Ishikawa (cell line): Measurements from ENCODE around the gene DEF6.
A peak's percentile ranks its signal among the peaks of the same experiment; 100 is the strongest.

Source experiments
- CEBPB ChIP-seq: IDR thresholded peaks from 2 replicates; pipeline ENCODE4 v1.6.1; 2012
- CREB1 ChIP-seq: IDR thresholded peaks from 2 replicates; pipeline ENCODE4 v1.6.1; 2012; ENCODE audit warnings: low read depth
- EGR1 ChIP-seq: IDR thresholded peaks from 2 replicates; pipeline ENCODE4 v1.6.1; 2012
- EP300 ChIP-seq: IDR thresholded peaks from 2 replicates; pipeline ENCODE4 v1.6.1; 2012; ENCODE audit warnings: borderline replicate concordance
- FOXM1 ChIP-seq: IDR thresholded peaks from 2 replicates; pipeline ENCODE4 v1.6.1; 2012; ENCODE audit warnings: low read depth, borderline replicate concordance
- MAX ChIP-seq: IDR thresholded peaks from 2 replicates; pipeline ENCODE4 v1.6.1; 2012
- NFIC ChIP-seq: IDR thresholded peaks from 2 replicates; pipeline ENCODE4 v1.6.1; 2012
- RAD21 ChIP-seq: IDR thresholded peaks from 2 replicates; pipeline ENCODE4 v1.6.1; 2012; ENCODE audit warnings: low read depth
- REST ChIP-seq: IDR thresholded peaks from 2 replicates; pipeline ENCODE4 v1.6.1; 2012; ENCODE audit warnings: low read depth, mild to moderate bottlenecking
- TAF1 ChIP-seq: IDR thresholded peaks from 2 replicates; pipeline ENCODE4 v1.6.1; 2012; ENCODE audit warnings: low read depth, mild to moderate bottlenecking
- TCF12 ChIP-seq: IDR thresholded peaks from 2 replicates; pipeline ENCODE4 v1.6.1; 2012; ENCODE audit warnings: low read depth
- TEAD4 ChIP-seq: IDR thresholded peaks from 2 replicates; pipeline ENCODE4 v1.6.1; 2012
- USF1 ChIP-seq: IDR thresholded peaks from 2 replicates; pipeline ENCODE4 v1.6.1; 2012
- YY1 ChIP-seq: IDR thresholded peaks from 2 replicates; pipeline ENCODE4 v1.6.1; 2012; ENCODE audit warnings: low read depth
- ZBTB7A ChIP-seq: IDR thresholded peaks from 2 replicates; pipeline ENCODE4 v1.6.1; 2012; ENCODE audit warnings: low read depth

The DEF6 gene

GRCh38 chr6:35287671-35288396, 9.8 kb upstream of the DEF6 start:
- no peak for TF ChIP-seq TAF1
- TF ChIP-seq YY1 = no peak
- no peak for TF ChIP-seq TCF12
- no peak for TF ChIP-seq NFIC
- TF ChIP-seq USF1 = no peak

- TF ChIP-seq CREB1 (no peak), ZBTB7A (no peak), EP300 (no peak), MAX (no peak), TAF1 (no peak), TCF12 (no peak), FOXM1 (no peak), TEAD4 (no peak), RAD21 (no peak), NFIC (no peak), USF1 (no peak), YY1 (no peak), EGR1 (no peak), CEBPB (no peak)
These were observed 8.8 kb upstream of the DEF6 start for GRCh38 chr6:35288834-35289233.

- TF ChIP-seq NFIC = no peak
- no peak for TF ChIP-seq RAD21
- no peak for TF ChIP-seq REST
- no peak for TF ChIP-seq MAX
These were observed 6.1 kb upstream of the DEF6 start for GRCh38 chr6:35291491-35291890.

- TF ChIP-seq TCF12 (no peak), EGR1 (no peak), ZBTB7A (no peak), REST (no peak), TEAD4 (no peak), FOXM1 (no peak), MAX (no peak), USF1 (no peak), YY1 (no peak), CREB1 (no peak), RAD21 (no peak)
These were observed 5.1 kb upstream of the DEF6 start for GRCh38 chr6:35292494-35292893.

- TF ChIP-seq YY1 (no peak), REST (peak; percentile 42; the same call in 1 of the 2 replicates)
These were observed 3.9 kb upstream of the DEF6 start for GRCh38 chr6:35293681-35294080.
